Measurements from ENCODE around the gene PTX4. TPM values are rescaled to one million over a fixed set of nuclear protein-coding genes. Genes with fewer than 3 reads are reported as not detected.

The PTX4 gene
- total RNA-seq, 3 donors from 2014 or later, result not detected

GRCh38 chr16:1437606-1438005 lies 51.1 kb downstream of the PTX4 start:
- TF ChIP-seq POLR2AphosphoS5 (IDR thresholded peaks at IDR 0.05) (no peak), POLR2A (IDR thresholded peaks at IDR 0.05) (no peak), CTCF (IDR thresholded peaks at IDR 0.05) (no peak)
- H3K27ac ChIP-seq, result no peak overlapping the region
- no peaks in the 10 kb centered on the region for H3K27me3 ChIP-seq
- no peaks in the 10 kb centered on the region for H3K9me3 ChIP-seq
- H3K4me3 ChIP-seq, result no peak overlapping the region
- DNase-seq (ENCODE audit: low spot score in 2 of 2), result no peak
- H3K4me1 ChIP-seq, result no peaks in the 10 kb centered on the region
- no peaks in the 10 kb centered on the region for H3K36me3 ChIP-seq
- intact Hi-C loops (cut with DNase I; ENCODE audit: low total_unique reads), result no loop called here

- Histone ChIP-seq H3K4me1 (no peaks in the 10 kb centered on the region), H3K4me3 (no peak overlapping the region), H3K9me3 (no peaks in the 10 kb centered on the region), H3K27me3 (no peaks in the 10 kb centered on the region), H3K36me3 (no peaks in the 10 kb centered on the region), H3K27ac (no peak overlapping the region)
- TF ChIP-seq POLR2AphosphoS5 (IDR thresholded peaks at IDR 0.05) (no peak), POLR2A (IDR thresholded peaks at IDR 0.05) (no peak), CTCF (IDR thresholded peaks at IDR 0.05) (no peak)
- no peak for DNase-seq (ENCODE audit: low spot score in 2 of 2)
- intact Hi-C loops (cut with DNase I; ENCODE audit: low total_unique reads), result loop anchor here (1.0 kb wide), 1 partner anchor 19 kb away; no protein-coding TSS in a partner anchor
These were observed 51.9 kb downstream of the PTX4 start for GRCh38 chr16:1436731-1437355.

- Histone ChIP-seq H3K9me3 (no peaks in the 10 kb centered on the region), H3K27ac (no peak overlapping the region), H3K27me3 (no peaks in the 10 kb centered on the region), H3K4me3 (no peak overlapping the region), H3K36me3 (no peaks in the 10 kb centered on the region), H3K4me1 (no peaks in the 10 kb centered on the region)
- TF ChIP-seq CTCF (IDR thresholded peaks at IDR 0.05) (no peak), POLR2A (IDR thresholded peaks at IDR 0.05) (no peak), POLR2AphosphoS5 (IDR thresholded peaks at IDR 0.05) (no peak)
- DNase-seq (ENCODE audit: low spot score in 2 of 2), result no peak
- intact Hi-C loops (cut with DNase I; ENCODE audit: low total_unique reads), result loop anchor here (1.0 kb wide), 1 partner anchor 20 kb away; no protein-coding TSS in a partner anchor
These were observed 52.6 kb downstream of the PTX4 start for GRCh38 chr16:1435921-1436697.

Other genes starting within 250 kb of the PTX4 start
- 100 to 1,000 TPM in 1 of 3 donors, 10 to 100 TPM in 1, 1 to 10 TPM in 1; 5.9 to 156 (median 19.8) TPM for gene TPSAB1, start 248.2 kb downstream of the PTX4 start, total RNA-seq
- 1 to 10 TPM; 1.6 to 5.9 (median 2.0) TPM for gene TPSD1, start 232.9 kb downstream of the PTX4 start, total RNA-seq
- 10 to 100 TPM; 52.5 to 67.8 (median 62.2) TPM for gene UBE2I, start 179.3 kb downstream of the PTX4 start, total RNA-seq
- gene BAIAP3, start 155.3 kb downstream of the PTX4 start, total RNA-seq, result 1 to 10 TPM; 2.7 to 8.2 (median 7.3) TPM
- 10 to 100 TPM; 54.4 to 72.3 (median 59.6) TPM for gene TSR3, start 137.1 kb downstream of the PTX4 start, total RNA-seq
- 10 to 100 TPM; 50.5 to 89.3 (median 58.4) TPM for gene GNPTG, start 137.0 kb downstream of the PTX4 start, total RNA-seq
- 10 to 100 TPM; 18.6 to 28.5 (median 27.5) TPM for gene UNKL, start 74.2 kb downstream of the PTX4 start, total RNA-seq
- gene UQCC4, start 68.2 kb downstream of the PTX4 start, total RNA-seq, result 10 to 100 TPM; 10.4 to 18.7 (median 14.6) TPM
- gene PERCC1, start 57.9 kb downstream of the PTX4 start, total RNA-seq, result not detected
- 1 to 10 TPM in 1 of 3 donors, under 1 TPM in 2; 0.48 to 1.2 (median 0.98) TPM for gene CCDC154, start 44.4 kb downstream of the PTX4 start, total RNA-seq
- gene CLCN7, start 13.9 kb downstream of the PTX4 start, total RNA-seq, result 10 to 100 TPM; 52.2 to 72.3 (median 71.4) TPM
- 10 to 100 TPM; 15.2 to 27.5 (median 23.9) TPM for gene TELO2, start 4.4 kb upstream of the PTX4 start, total RNA-seq
- 10 to 100 TPM; 27.8 to 37.0 (median 34.1) TPM for gene TMEM204, start 44.7 kb upstream of the PTX4 start, total RNA-seq
- 10 to 100 TPM; 17.0 to 30.1 (median 23.9) TPM for gene IFT140, start 123.1 kb upstream of the PTX4 start, total RNA-seq
- gene CRAMP1, start 123.4 kb upstream of the PTX4 start, total RNA-seq, result 10 to 100 TPM in 2 of 3 donors, 1 to 10 TPM in 1; 9.6 to 13.8 (median 10.8) TPM
- gene JPT2, start 189.3 kb upstream of the PTX4 start, total RNA-seq, result 10 to 100 TPM; 19.2 to 44.2 (median 36.0) TPM
- 10 to 100 TPM; 41.1 to 82.6 (median 71.6) TPM for gene MAPK8IP3, start 217.3 kb upstream of the PTX4 start, total RNA-seq